Kidney epithelial cell (primary cell): ENCODE measurements around the gene TMEM19. TPM values are rescaled to one million over a fixed set of nuclear protein-coding genes. Genes with fewer than 3 reads are reported as not detected.

ENCODE experiments used
- DNase-seq: peaks from one replicate; pipeline ENCODE4 v3.0.0-alpha.2; 2010; ENCODE audit warnings: low read depth
- H3K27me3 ChIP-seq: 2 replicates; pipeline ENCODE4 v1.6.0; 2011; ENCODE audit warnings: low read length; ENCODE audit not compliant: control insufficient read depth, insufficient read depth
- H3K36me3 ChIP-seq: 2 replicates; pipeline ENCODE4 v1.5.1; 2011; ENCODE audit warnings: low read length; ENCODE audit not compliant: control insufficient read depth, insufficient read depth
- H3K4me3 ChIP-seq: 2 replicates; pipeline ENCODE4 v1.5.1; 2011; ENCODE audit warnings: low read depth, mild to moderate bottlenecking, control low read depth, low read length
- total RNA-seq: library from RNA; depleted of rRNA; stranded (reverse); fragments of >200 nt; gene quantifications from 2 replicates; pipeline ENCODE4 v1.2.3, GENCODE V29; 2015
- TF ChIP-seq, protein P1 (sequence below): IDR thresholded peaks from 2 replicates; pipeline ENCODE4 v1.5.1; 2011; ENCODE audit warnings: mild to moderate bottlenecking, moderate library complexity, low read length, control low read depth, inconsistent platforms; ENCODE audit not compliant: insufficient read depth, poor library complexity, severe bottlenecking

TMEM19 gene
- total RNA-seq, 1 donor from 2014 or later = 13.1 TPM

DNA sequence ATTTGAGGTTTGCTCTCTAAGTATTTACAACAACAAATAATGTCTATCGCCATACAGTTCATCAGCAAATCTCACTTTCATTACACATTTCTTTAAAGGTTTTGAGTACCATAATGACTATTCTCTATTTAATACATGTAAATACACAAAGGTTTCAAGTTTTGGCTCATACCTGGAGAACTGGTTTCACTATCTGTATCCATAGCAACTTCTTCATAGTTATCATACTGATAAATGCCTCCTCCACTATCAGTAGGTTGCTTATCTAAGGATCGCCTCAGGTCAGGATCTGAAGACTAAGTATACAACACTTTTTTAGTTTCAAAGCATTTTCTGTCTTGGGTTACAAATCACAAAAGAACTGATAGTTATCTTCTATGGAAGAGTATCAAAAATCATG lies 43.6 kb upstream of the TMEM19 start:
- TF ChIP-seq, protein P1, sequence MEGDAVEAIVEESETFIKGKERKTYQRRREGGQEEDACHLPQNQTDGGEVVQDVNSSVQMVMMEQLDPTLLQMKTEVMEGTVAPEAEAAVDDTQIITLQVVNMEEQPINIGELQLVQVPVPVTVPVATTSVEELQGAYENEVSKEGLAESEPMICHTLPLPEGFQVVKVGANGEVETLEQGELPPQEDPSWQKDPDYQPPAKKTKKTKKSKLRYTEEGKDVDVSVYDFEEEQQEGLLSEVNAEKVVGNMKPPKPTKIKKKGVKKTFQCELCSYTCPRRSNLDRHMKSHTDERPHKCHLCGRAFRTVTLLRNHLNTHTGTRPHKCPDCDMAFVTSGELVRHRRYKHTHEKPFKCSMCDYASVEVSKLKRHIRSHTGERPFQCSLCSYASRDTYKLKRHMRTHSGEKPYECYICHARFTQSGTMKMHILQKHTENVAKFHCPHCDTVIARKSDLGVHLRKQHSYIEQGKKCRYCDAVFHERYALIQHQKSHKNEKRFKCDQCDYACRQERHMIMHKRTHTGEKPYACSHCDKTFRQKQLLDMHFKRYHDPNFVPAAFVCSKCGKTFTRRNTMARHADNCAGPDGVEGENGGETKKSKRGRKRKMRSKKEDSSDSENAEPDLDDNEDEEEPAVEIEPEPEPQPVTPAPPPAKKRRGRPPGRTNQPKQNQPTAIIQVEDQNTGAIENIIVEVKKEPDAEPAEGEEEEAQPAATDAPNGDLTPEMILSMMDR = no peak
- Histone ChIP-seq H3K36me3 (peaks cover 1% of the 10 kb centered on the region), H3K4me3 (no peak overlapping the region), H3K27me3 (no peaks in the 10 kb centered on the region)
- DNase-seq = no peak

DNA sequence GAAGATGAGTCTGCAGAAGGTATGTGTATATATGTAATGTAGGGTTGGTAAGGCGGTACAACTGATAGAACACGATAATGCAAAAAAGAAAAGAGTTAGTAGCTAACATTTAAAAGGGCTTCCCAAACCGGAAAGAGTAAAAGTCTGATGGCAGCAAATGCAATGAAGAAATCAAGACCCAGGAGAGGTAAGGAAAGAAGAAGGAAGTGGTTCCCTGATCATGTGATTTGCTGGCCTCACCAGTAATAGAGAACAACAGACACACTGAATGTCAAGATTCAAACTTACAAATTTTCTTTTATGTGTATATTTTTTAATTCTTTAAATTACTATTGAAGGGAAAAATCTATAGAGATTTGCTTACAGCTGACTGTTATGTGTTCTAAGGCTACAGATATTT lies 40.6 kb upstream of the TMEM19 start:
- no peaks in the 10 kb centered on the region for H3K27me3 ChIP-seq
- peaks cover 1% of the 10 kb centered on the region for H3K36me3 ChIP-seq
- no peak overlapping the region for H3K4me3 ChIP-seq
- TF ChIP-seq, protein P1 = no peak
- DNase-seq = no peak

DNA sequence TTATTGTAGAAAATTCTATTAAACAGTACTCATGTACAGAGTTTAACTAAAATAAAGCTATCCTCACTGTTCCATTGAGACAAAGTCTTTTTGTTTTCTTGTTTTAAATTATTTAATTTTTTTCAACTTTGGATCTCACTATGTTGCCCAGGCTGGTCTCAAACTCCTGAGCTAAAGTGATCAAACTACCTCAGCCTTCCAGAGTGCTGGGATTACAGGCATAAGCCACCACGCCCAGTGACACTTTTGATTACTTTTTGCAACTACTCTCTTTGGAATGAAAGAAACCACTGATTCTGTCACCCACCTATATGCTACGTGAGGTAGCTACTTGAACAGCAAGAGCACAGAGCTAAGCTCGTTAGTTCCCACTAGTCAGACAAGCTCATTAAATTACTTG lies 39.4 kb upstream of the TMEM19 start:
- Histone ChIP-seq H3K27me3 (no peaks in the 10 kb centered on the region), H3K36me3 (peaks cover 1% of the 10 kb centered on the region), H3K4me3 (no peak overlapping the region)
- TF ChIP-seq, protein P1 = no peak
- no peak for DNase-seq

DNA sequence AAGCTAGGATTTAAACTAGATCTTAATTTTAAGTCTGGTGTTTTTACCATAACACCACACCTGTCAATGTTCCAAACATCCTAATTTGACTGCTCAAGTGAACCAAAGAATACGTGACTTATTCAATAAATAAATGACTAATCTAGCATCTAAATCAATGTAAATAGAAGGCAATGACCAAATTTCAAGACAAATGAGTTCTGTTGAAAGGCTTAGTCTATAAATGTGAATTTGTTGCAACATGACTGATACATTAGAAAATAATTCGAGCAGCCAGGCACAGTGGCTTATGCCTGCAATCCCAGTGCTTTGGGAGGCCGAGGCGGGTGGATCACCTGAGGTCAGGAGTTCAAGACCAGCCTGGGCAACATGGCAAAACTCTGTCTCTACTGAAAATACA lies 37.3 kb upstream of the TMEM19 start:
- H3K4me3 ChIP-seq = no peak overlapping the region
- H3K27me3 ChIP-seq = no peaks in the 10 kb centered on the region
- DNase-seq = no peak
- H3K36me3 ChIP-seq = peaks cover 1% of the 10 kb centered on the region
- TF ChIP-seq, protein P1 = no peak

DNA sequence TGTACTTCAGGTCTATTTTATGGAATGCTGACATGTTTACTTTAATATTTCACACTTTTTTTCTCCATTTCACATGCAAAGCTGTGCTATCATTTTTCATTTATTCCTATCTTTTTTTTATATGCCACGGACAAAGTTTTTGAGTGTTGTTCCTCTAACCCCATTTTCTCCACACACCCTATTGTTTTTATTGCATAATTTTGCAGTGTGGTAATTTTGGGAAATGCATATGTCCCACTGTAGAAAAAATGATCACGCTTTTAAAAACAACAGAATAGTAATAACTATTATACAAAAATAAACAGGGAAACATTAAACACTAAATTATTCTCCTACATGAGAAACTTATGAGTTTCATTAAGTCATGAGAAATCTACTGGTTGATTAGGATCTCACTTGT lies 36.5 kb upstream of the TMEM19 start:
- TF ChIP-seq, protein P1 = no peak
- no peak overlapping the region for H3K4me3 ChIP-seq
- H3K36me3 ChIP-seq = peaks cover 1% of the 10 kb centered on the region
- H3K27me3 ChIP-seq = no peaks in the 10 kb centered on the region
- DNase-seq = no peak

DNA sequence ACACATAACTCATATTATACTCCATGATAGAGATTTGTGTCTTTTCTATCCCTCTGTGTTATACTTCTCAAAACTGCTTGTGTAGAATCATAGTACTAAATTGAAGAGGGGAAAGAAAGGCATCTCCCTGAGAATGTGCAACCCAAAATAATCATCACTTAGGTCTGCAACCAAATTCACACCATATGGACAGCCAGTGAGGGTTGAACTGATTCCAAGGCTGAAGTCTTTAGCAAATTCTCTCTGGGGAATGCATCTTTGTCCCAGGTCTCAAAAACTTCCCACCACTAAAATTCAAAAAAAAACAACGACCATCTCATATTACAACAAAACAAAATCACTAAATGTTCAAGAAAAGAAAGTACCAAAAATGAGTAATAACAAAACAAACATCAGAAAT lies 33.2 kb upstream of the TMEM19 start:
- no peak for DNase-seq
- TF ChIP-seq, protein P1 = no peak
- Histone ChIP-seq H3K27me3 (no peaks in the 10 kb centered on the region), H3K4me3 (no peak overlapping the region), H3K36me3 (no peaks in the 10 kb centered on the region)
